NCI-H526 (cell line): Measurements from ENCODE around the gene GJB5.
"Not testable (repeated sequence)": the region's sequence is repeated elsewhere in the genome, so short reads cannot be mapped to it uniquely, and the experiment has no call there.

Experiments
- DNase-seq, 2 experiments: peaks; one replicate each; lab custom pipeline; 2025; lab: John Stamatoyannopoulos, UW

GJB5 gene

DNA sequence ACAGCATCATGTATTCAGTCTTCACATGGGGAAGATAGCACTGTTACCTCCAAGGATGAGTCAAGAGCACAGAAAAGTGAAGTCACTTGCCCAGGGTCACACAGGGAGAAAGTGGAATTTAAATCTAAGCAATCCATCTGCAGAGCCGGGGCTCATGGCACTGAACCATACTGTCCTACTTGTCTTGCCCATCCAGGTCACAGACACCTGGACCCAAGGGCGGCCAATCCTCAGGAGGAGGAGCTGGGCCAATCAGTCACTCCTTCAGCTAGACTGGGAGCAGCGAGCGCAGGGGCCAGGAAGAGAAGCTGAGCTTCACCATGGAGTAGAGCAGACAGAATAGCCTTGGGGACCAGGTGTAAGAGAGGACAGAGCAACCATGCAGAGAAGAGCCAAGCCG, 9.2 kb upstream of the GJB5 start:
- no peak for DNase-seq

DNA sequence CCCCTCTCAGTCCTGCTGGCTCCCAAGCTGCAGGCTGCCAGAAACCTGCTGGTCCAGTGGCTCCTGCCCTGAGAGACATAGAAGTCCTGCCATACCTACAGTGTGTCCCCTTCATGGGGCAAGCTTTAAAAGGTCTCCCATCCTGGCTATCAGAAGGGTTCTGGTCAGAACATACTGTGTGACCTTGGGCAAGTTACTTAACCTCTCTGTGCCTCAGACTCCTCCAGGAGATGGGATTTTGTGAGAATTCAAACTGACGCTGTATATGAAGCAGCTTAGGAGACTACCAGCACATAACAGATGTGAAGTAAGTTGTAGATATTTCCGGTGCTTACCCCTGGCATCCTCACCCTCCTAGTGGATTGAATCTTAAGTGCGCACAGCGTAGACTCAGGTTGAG, 8.7 kb upstream of the GJB5 start:
- no peak for DNase-seq

DNA sequence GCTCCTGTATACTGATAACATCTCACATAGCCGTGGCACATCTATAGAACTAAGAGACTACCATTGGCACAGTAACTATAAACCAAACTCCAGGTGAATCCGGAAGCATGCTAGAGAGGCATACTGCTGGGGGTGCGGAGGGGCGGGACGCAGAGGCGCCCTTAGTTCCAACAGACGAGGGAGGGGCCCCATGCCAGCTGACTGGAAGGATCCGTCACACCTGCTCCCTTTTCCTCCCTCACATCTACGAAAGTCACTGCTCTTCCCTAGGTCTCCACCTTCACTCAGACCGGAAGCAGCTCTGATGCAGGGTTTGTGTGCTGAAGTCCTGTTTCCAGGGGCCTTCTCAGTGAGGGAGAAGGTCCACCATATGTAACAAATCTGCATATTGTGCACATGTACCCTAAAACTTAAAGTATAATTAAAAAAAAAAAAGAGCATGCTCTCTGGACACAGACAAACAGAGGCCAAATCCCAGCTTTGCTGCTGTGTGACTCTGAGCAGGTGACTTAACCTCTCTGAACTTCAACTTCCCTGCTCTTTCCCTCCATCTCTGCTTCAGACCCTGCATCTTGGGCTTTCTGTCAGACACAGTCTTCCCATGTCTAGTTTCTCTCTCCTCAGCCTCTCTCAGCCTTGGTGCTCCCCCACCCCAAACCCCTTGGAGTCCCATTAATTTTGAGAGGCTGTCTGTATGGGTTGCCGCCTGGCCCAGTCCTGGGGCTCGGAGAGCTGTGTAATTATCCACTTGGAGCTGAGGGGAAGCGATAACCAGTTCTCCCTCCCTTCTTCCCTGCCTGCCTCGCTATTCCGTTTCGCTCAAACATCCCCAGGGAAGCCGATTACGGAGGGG, 7.8 kb upstream of the GJB5 start:
- no peak for DNase-seq

DNA sequence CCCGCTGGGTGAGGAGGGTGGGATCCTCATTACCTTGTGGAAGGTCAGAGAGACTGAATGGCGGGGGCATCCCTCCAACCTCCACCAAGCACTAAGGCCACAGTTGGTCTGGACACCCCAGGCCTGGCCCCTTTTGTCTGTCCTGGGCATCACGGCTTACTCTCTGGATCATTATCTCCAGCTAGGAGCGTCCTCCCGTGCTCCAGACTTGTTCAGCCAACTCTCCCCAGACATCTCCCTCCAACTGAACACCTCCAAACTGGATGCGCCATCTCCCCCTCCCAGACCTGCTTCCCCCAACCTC, 7.3 kb upstream of the GJB5 start:
- DNase-seq, result no peak

DNA sequence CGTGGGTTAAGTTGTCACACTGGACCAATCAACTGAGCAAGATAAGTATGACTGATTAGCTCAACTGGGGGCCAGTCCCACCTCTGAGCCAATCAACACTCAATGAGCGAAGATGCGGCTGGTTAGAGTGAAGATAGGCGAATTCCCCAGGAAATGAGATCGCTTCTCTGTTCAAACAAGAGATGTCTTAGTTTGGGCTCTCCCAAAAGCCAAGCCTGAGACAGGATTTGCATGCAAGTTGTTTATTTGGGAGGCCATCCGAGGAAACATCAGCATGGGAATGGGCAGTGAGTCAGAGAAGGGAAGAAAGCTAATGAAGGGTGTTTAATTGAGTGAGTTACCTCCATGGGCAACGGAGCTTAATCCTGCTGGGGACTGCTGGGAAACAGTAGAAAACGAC, 4.9 kb upstream of the GJB5 start:
- no peak for DNase-seq

DNA sequence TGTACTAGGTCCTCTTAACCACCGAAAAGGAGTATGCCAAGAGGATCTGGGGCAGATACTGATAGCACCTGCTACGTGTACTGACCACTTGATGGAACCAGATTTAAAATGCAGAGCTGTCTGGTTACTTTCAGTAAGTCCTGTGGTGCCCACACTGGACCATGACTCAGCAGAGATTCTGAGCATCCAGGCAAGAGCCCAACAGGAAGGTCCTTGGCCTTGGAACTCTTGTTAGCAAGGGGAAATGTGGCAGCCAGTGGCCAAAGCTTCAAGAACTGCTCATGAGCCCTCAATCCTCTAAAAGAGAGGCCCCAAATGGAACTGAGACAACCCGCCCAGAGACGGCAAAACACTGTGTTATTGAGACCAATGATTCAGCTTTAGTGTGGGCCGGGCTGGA, 4.2 kb upstream of the GJB5 start:
- no peak for DNase-seq

DNA sequence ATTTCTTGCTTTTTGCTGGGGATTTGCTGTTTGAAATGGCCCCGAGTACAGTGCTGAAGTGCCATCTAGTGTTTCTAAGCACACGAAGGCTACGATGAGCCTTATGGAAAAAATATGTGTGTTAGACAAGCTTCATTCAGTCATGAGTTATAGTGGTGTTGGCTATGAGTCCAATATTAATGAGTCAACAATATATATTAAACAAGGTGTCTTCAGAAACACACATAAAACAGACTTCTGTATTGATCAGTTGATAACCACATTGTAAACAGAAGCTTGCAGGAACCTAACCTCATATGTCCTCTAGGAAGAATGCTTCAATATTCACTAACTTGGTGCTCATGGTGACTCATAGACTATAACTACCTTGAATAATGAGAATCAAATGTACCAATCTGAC, 1.7 kb upstream of the GJB5 start:
- no peak for DNase-seq

GRCh38 chr1:34755961-34756360, 1.1 kb downstream of the GJB5 start:
- DNase-seq, result no peak

GRCh38 chr1:34757386-34757785, 2.5 kb downstream of the GJB5 start:
- DNase-seq, result no peak

DNA sequence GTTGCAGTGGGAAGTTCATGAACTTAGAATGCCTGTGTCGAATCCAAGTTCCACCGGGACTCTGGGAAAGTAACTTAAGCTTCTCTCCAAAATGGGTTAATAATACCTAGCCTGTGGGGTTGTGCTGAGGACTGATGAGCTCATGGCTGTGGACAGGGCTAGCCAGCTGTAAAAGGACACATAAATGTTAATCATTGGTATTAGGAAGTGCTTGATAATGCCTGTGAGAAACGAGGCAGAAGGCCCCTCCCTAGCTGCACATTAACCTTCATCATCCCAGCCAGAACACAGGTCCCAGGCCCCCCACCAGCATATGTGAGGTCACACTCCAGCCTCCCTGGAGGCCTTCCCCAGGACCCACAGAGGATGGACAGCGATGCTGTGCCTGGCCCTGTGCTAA, 3.9 kb downstream of the GJB5 start:
- DNase-seq, result no peak

DNA sequence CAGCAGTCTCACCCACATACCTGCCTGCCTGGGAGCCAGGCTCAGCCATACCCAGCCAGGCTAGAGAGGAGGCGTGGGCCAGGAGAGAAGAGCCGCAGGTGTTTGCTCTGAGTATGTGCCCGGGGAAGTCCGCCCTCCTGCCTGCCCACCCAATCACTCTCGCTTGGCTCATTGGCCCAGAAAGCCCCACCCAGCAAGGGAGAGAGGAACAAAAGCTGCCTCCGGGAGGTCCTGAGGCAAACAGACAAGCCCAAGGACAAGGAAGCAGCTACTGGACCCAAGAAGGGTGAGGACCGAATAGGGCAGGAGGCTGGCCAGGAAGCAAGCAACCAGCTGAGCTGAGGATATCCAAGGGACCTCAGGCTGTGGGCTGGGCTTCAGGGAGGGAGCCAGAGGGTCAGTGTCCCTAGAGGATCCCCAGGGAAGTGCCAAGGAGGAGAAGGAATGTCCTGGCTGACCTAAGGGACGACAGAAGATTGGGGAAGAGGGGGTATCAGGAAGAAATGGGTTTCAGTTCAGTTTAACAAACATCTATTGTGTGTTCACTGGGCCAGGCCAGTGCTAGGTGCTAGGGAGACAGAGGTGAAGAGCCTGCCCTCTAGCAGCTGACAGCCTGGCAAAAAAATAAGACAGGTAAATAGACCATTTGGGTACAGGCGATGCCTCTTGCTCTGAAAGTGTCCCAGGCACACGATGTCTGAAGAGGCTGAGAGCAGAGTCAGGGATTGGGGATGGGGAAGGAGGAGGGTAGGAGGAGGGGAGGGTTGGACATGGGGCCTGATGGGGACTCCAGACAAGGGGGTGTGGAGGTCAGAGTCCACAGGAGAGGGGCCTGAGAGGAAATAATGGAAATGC, 4.9 kb downstream of the GJB5 start, which contains the start of gene GJB4:
Gene GJB4 (plus strand): TSS at position 238 of the 855 bp plus-strand sequence. CDS start 1,515 bp downstream, outside the sequence.
- DNase-seq, result no peak

GRCh38 chr1:34761176-34761761, 6.4 kb downstream of the GJB5 start:
- DNase-seq, result no peak

DNA sequence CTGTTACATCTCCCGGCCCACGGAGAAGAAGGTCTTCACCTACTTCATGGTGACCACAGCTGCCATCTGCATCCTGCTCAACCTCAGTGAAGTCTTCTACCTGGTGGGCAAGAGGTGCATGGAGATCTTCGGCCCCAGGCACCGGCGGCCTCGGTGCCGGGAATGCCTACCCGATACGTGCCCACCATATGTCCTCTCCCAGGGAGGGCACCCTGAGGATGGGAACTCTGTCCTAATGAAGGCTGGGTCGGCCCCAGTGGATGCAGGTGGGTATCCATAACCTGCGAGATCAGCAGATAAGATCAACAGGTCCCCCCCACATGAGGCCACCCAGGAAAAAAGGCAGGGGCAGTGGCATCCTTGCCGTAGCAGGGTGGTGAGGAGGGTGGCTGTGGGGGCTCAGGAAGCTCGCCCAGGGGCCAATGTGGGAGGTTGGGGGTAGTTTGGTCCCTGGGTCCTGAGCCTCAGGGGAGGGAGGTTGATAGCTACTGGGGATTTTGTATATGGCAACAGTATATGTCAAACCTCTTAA, 7.0 kb downstream of the GJB5 start:
- no peak for DNase-seq

GRCh38 chr1:34762474-34763141, 7.8 kb downstream of the GJB5 start:
- DNase-seq, result no peak

GRCh38 chr1:34763142-34763781, 8.4 kb downstream of the GJB5 start:
- DNase-seq, result no peak

GRCh38 chr1:34768856-34769255, 14.0 kb downstream of the GJB5 start:
- no peak for DNase-seq

- DNase-seq, result no peak
Measured at GRCh38 chr1:34770891-34771504, 16.2 kb downstream of the GJB5 start.

- no peak for DNase-seq
Measured at GRCh38 chr1:34771573-34772371, 16.9 kb downstream of the GJB5 start.

DNA sequence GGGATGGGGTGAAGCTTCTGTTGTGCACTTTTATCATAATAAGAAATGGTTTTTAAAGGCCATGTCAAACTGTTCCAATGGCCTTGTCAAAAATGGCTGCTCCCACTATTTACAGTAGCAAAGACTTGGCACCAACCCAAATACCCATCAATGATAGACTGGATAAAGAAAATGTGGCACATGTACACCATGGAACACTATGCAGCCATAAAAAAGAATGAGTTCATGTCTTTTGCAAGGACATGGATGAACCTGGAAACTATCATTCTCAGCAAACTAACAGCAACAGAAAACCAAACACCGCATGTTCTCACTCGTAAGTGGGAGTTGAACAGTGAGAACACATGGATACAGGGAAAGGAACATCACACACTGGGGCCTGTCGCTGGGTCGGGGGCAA, 18.3 kb downstream of the GJB5 start:
- DNase-seq, result not testable (repeated sequence)

DNA sequence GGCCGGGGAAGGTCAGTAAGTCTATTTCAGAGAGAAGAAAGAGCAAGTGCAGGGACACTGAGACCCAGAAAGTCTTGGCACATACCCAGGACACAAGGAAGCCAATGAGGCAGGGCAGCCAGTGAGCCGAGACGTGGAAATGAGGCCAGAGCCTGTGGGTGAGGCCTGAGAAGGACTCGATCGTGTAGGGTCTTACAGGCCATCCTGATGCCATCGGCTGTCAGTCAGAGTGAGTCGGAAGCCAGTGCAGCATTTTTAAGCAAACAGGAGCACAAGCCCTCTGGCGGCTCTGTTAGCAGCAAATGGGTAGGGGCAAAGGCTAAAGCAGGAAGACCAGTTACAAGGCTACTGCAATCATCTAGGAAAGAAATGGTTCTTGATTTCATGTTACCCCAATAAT, 20.1 kb downstream of the GJB5 start:
- DNase-seq, result no peak
